SU-DHL-6 (cell line): ENCODE data around the gene CCDC169.
"Not testable (repeated sequence)": the region's sequence is repeated elsewhere in the genome, so short reads cannot be mapped to it uniquely, and the experiment has no call there.

ENCODE experiments used
- CTCF ChIP-seq: fragments of 200-600 bp; sonication (generic); IDR thresholded peaks from one replicate; pipeline ENCODE4 v1.5.1; 2017; ENCODE audit warnings: antibody characterized with exemption, mild to moderate bottlenecking, low read length, moderate library complexity; ENCODE audit not compliant: insufficient read depth, poor library complexity, severe bottlenecking
- EZH2phosphoT487 ChIP-seq: fragments of 200-600 bp; sonication (generic), shearing (Covaris generic); conservative IDR thresholded peaks from 2 replicates; pipeline ENCODE4 v1.6.1; 2018; ENCODE audit warnings: mild to moderate bottlenecking, antibody characterized with exemption, low read length, moderate library complexity, mixed read lengths

GRCh38 chr13:36324881-36325280, 27.3 kb upstream of the CCDC169 start:
- TF ChIP-seq CTCF, EZH2phosphoT487: not testable (repeated sequence)
